PC-3 (cell line): ENCODE results near the gene EMP1. TPM values are rescaled to one million over a fixed set of nuclear protein-coding genes. Genes with fewer than 3 reads are reported as not detected.
"Not testable (repeated sequence)": the region's sequence is repeated elsewhere in the genome, so short reads cannot be mapped to it uniquely, and the experiment has no call there.

Experiments
- ATAC-seq: fragments of 200-7000 bp; cut with Tn5 transposase; 2 replicates; pipeline ENCODE4 v1.9.1; 2020; ENCODE audit warnings: mild to moderate bottlenecking, moderate library complexity
- BruUV-seq: library from RNA; stranded (reverse); fragments of 400-500 nt; replicated peaks from 2 replicates; lab custom pipeline; 2021; lab: Mats Ljungman, UMichigan
- CTCF ChIA-PET: fragments of 300-600 bp; sonication (Branson Sonifier 250); formaldehyde crosslinking; loops from one replicate; lab custom pipeline; 2022; ENCODE audit warnings: antibody characterized with exemption; lab: Charles Lee
- POLR2A ChIA-PET: fragments of 300-600 bp; sonication (Branson Sonifier 250); formaldehyde crosslinking; loops from one replicate; lab custom pipeline; 2022; ENCODE audit warnings: antibody characterized with exemption; ENCODE audit not compliant: unreplicated experiment; lab: Charles Lee
- DNase-seq: peaks from one replicate; pipeline ENCODE4 v3.0.0-alpha.2; 2015
- H2AFZ ChIP-seq: fragments of 300-600 bp; sonication (generic); 2 replicates; pipeline ENCODE4 v1.6.0; 2016; ENCODE audit warnings: antibody characterized with exemption, low read length
- H3F3A ChIP-seq: fragments of 300-600 bp; sonication (generic); one replicate; pipeline ENCODE4 v1.6.0; 2017; ENCODE audit warnings: antibody characterized with exemption, low read length, control low read depth, mild to moderate bottlenecking; ENCODE audit not compliant: unreplicated experiment
- H3K27ac ChIP-seq: fragments of 300-600 bp; sonication (generic); 2 replicates; pipeline ENCODE4 v1.5.1; 2016; ENCODE audit warnings: mild to moderate bottlenecking, low read length
- H3K27me3 ChIP-seq: fragments of 300-600 bp; sonication (generic); 2 replicates; pipeline ENCODE4 v1.6.1; 2016; ENCODE audit warnings: low read length, mixed read lengths
- H3K36me3 ChIP-seq: fragments of 300-600 bp; sonication (generic); 2 replicates; pipeline ENCODE4 v1.6.1; 2016; ENCODE audit warnings: low read depth, mixed run types, low read length, mixed read lengths
- H3K4me1 ChIP-seq: fragments of 300-600 bp; sonication (generic); 2 replicates; pipeline ENCODE4 v1.5.1; 2016; ENCODE audit warnings: low read length; ENCODE audit not compliant: insufficient read depth
- H3K4me2 ChIP-seq: fragments of 300-600 bp; sonication (generic); 2 replicates; pipeline ENCODE4 v1.6.0; 2016; ENCODE audit warnings: low read length
- H3K4me3 ChIP-seq: fragments of 300-600 bp; sonication (generic); 2 replicates; pipeline ENCODE4 v1.5.1; 2016; ENCODE audit warnings: mild to moderate bottlenecking, low read length, mixed read lengths
- H3K79me2 ChIP-seq: fragments of 300-600 bp; sonication (generic); 2 replicates; pipeline ENCODE4 v1.6.1; 2017; ENCODE audit warnings: low read length, mixed read lengths
- H3K9ac ChIP-seq: fragments of 300-600 bp; sonication (generic); 2 replicates; pipeline ENCODE4 v1.6.0; 2016; ENCODE audit warnings: mild to moderate bottlenecking, low read length
- H3K9me2 ChIP-seq: fragments of 300-600 bp; sonication (generic); replicated peaks from 2 replicates; pipeline ENCODE4 v1.6.1; 2016; ENCODE audit warnings: mixed run types, low read length, mixed read lengths
- H3K9me3 ChIP-seq: fragments of 300-600 bp; sonication (generic); 2 replicates; pipeline ENCODE4 v1.6.1; 2016; ENCODE audit warnings: low read length, mixed read lengths
- H4K20me1 ChIP-seq: fragments of 300-600 bp; sonication (generic); 2 replicates; pipeline ENCODE4 v1.6.1; 2016; ENCODE audit warnings: low read length, mixed read lengths
- EZH2 ChIP-seq: fragments of 300-600 bp; sonication (generic); IDR thresholded peaks from one replicate; pipeline ENCODE4 v1.6.1; 2017; ENCODE audit warnings: antibody characterized with exemption, mild to moderate bottlenecking, low read length; ENCODE audit not compliant: unreplicated experiment
- EZH2phosphoT487 ChIP-seq: fragments of 300-600 bp; sonication (generic); IDR thresholded peaks from 2 replicates; pipeline ENCODE4 v1.6.1; 2018; ENCODE audit warnings: mild to moderate bottlenecking, antibody characterized with exemption, low read length, borderline replicate concordance
- intact Hi-C: fragments of 100-400 bp; cut with micrococcal nuclease; formaldehyde crosslinking; loops from 2 replicates; pipeline ENCODE4 v1.9.0; 2023
- total RNA-seq: library from RNA; depleted of rRNA; stranded (reverse); fragments of >200 nt; gene quantifications from 2 replicates; pipeline ENCODE4 v1.2.3, GENCODE V29; 2014
- TF ChIP-seq, protein P1 (sequence below): fragments of 300-600 bp; sonication (generic); conservative IDR thresholded peaks from 2 replicates; pipeline ENCODE4 v1.5.1; 2017; ENCODE audit warnings: antibody characterized with exemption, low read depth, mild to moderate bottlenecking, low read length

The EMP1 gene
- total RNA-seq, 1 experiment from 2014 or later: 158 TPM

- no peak for TF ChIP-seq EZH2phosphoT487
- no peak for TF ChIP-seq EZH2
- TF ChIP-seq, protein P1, sequence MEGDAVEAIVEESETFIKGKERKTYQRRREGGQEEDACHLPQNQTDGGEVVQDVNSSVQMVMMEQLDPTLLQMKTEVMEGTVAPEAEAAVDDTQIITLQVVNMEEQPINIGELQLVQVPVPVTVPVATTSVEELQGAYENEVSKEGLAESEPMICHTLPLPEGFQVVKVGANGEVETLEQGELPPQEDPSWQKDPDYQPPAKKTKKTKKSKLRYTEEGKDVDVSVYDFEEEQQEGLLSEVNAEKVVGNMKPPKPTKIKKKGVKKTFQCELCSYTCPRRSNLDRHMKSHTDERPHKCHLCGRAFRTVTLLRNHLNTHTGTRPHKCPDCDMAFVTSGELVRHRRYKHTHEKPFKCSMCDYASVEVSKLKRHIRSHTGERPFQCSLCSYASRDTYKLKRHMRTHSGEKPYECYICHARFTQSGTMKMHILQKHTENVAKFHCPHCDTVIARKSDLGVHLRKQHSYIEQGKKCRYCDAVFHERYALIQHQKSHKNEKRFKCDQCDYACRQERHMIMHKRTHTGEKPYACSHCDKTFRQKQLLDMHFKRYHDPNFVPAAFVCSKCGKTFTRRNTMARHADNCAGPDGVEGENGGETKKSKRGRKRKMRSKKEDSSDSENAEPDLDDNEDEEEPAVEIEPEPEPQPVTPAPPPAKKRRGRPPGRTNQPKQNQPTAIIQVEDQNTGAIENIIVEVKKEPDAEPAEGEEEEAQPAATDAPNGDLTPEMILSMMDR: no peak
- Histone ChIP-seq H3K27me3 (no peaks in the 10 kb centered on the region), H3K36me3 (no peaks in the 10 kb centered on the region), H2AFZ (no peak overlapping the region), H3K27ac (no peak overlapping the region), H3K79me2 (no peaks in the 10 kb centered on the region), H3K9me2 (no peaks in the 10 kb centered on the region), H3K9ac (no peak overlapping the region), H4K20me1 (no peaks in the 10 kb centered on the region), H3K4me2 (no peak overlapping the region), H3F3A (no peaks in the 10 kb centered on the region), H3K4me3 (no peak overlapping the region), H3K9me3 (no peaks in the 10 kb centered on the region), H3K4me1 (no peaks in the 10 kb centered on the region)
- POLR2A ChIA-PET: no interaction called here
- ATAC-seq (no peak), DNase-seq (no peak)
- CTCF ChIA-PET: no interaction called here
- intact Hi-C loops: loop anchor here (5.0 to 10.0 kb wide), 3 partner anchors 405 to 907 kb away; no protein-coding TSS in a partner anchor
- no TSS peak for BruUV-seq
Observed at GRCh38 chr12:13257356-13257875, 60.9 kb downstream of the EMP1 start.

DNA sequence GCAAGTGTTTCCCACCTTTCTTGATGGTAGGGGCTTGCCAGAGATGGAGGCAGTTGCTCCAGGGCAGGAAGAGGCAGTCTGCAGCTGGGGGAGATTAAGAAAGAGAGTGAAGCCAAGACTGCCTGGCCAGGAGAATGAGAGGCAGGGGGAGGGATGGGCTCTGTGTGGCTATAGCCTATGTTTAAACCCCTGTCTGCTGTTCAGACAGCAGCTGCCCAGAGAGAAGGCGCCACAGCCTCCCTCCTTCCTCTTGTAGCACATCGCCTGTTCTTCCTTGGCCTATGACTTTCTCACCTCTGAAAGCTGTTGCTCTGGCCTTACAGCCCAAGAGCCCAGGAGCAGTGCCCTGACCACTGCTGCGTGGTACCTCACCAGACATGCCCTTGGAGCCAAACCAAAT is 61.7 kb downstream of the EMP1 start:
- H3K27ac ChIP-seq: no peak overlapping the region
- H3K4me3 ChIP-seq: no peak overlapping the region
- no peaks in the 10 kb centered on the region for H3K79me2 ChIP-seq
- ATAC-seq (no peak), DNase-seq (no peak)
- no peaks in the 10 kb centered on the region for H3K9me3 ChIP-seq
- H3K4me2 ChIP-seq: no peak overlapping the region
- H3K9me2 ChIP-seq: no peaks in the 10 kb centered on the region
- no peak for TF ChIP-seq EZH2
- TF ChIP-seq, protein P1: no peak
- no peak for TF ChIP-seq EZH2phosphoT487
- no peaks in the 10 kb centered on the region for H3F3A ChIP-seq
- H4K20me1 ChIP-seq: no peaks in the 10 kb centered on the region
- no peaks in the 10 kb centered on the region for H3K4me1 ChIP-seq
- POLR2A ChIA-PET: no interaction called here
- no TSS peak for BruUV-seq
- no peak overlapping the region for H3K9ac ChIP-seq
- no peak overlapping the region for H2AFZ ChIP-seq
- H3K36me3 ChIP-seq: no peaks in the 10 kb centered on the region
- CTCF ChIA-PET: interaction anchor here (0.6 kb wide), 1 partner anchor 104 kb away, joined by 3 read pairs; no protein-coding TSS in a partner anchor
- intact Hi-C loops: loop anchor here (5.0 to 10.0 kb wide), 3 partner anchors 404 to 907 kb away; no protein-coding TSS in a partner anchor
- H3K27me3 ChIP-seq: no peaks in the 10 kb centered on the region

- H3K27me3 ChIP-seq: no peaks in the 10 kb centered on the region
- TF ChIP-seq EZH2phosphoT487 (no peak), EZH2 (no peak)
- TF ChIP-seq, protein P1: no peak
- H3K79me2 ChIP-seq: no peaks in the 10 kb centered on the region
- H3K9me3 ChIP-seq: no peaks in the 10 kb centered on the region
- H3K4me3 ChIP-seq: no peak overlapping the region
- BruUV-seq: no TSS peak
- intact Hi-C loops: loop anchor here (5.0 to 10.0 kb wide), 3 partner anchors 404 to 906 kb away; no protein-coding TSS in a partner anchor
- no peak overlapping the region for H3K27ac ChIP-seq
- no peaks in the 10 kb centered on the region for H3K4me1 ChIP-seq
- H4K20me1 ChIP-seq: no peaks in the 10 kb centered on the region
- ATAC-seq (no peak), DNase-seq (no peak)
- H2AFZ ChIP-seq: no peak overlapping the region
- no peak overlapping the region for H3K4me2 ChIP-seq
- H3K36me3 ChIP-seq: no peaks in the 10 kb centered on the region
- ChIA-PET CTCF (interaction anchor here (0.6 kb wide), 1 partner anchor 104 kb away, joined by 3 read pairs; no protein-coding TSS in a partner anchor), POLR2A (no interaction called here)
- H3K9me2 ChIP-seq: no peaks in the 10 kb centered on the region
- H3F3A ChIP-seq: no peaks in the 10 kb centered on the region
- no peak overlapping the region for H3K9ac ChIP-seq
Observed at GRCh38 chr12:13258717-13259119, 62.2 kb downstream of the EMP1 start.

GRCh38 chr12:13259625-13260024 is 63.1 kb downstream of the EMP1 start:
- intact Hi-C loops: loop anchor here (5.0 to 10.0 kb wide), 3 partner anchors 403 to 905 kb away; no protein-coding TSS in a partner anchor

More at GRCh38 chr12:13259625-13260024, 63.1 kb downstream of the EMP1 start:
- H2AFZ ChIP-seq, BruUV-seq, H3K9me3 ChIP-seq, H3K36me3 ChIP-seq, H3K4me2 ChIP-seq, H3F3A ChIP-seq, H3K4me1 ChIP-seq, H3K27ac ChIP-seq, POLR2A ChIA-PET, H4K20me1 ChIP-seq, H3K9me2 ChIP-seq, DNase-seq, ATAC-seq, H3K79me2 ChIP-seq, H3K4me3 ChIP-seq, H3K9ac ChIP-seq, CTCF ChIA-PET, H3K27me3 ChIP-seq: not testable (repeated sequence)
